ENCODE measurements around the gene SLC4A2. TPM values are rescaled to one million over a fixed set of nuclear protein-coding genes. Genes with fewer than 3 reads are reported as not detected.

SLC4A2 gene
- total and polyA plus RNA-seq, 3 experiments from 2014 or later, result 25.5 to 121 (median 119) TPM

- DNase-seq, result peak in 1 of 5 donors; percentile 45
- H3K27ac ChIP-seq (ENCODE audit: low read depth, low read length), result peak overlapping the region; percentile 79
- H3K9me3 Mint-ChIP-seq, result no peaks in the 10 kb centered on the region
- H3K4me3 Mint-ChIP-seq, result peak overlapping the region in 5 of 7 donors; percentile 24 to 99 (median 52)
- no peaks in the 10 kb centered on the region for H3K9me3 ChIP-seq (ENCODE audit: low read length)
- no peaks in the 10 kb centered on the region for H3K36me3 ChIP-seq (ENCODE audit: insufficient read depth, low read length)
- peak overlapping the region; percentile 88 to 100 (median 97) for H3K27ac Mint-ChIP-seq
- no peaks in the 10 kb centered on the region for H3K27me3 ChIP-seq (ENCODE audit: insufficient read depth, low read length, poor library complexity, severe bottlenecking)
- peaks cover 0 to 9% of the 10 kb centered on the region in 2 donors for H3K27me3 Mint-ChIP-seq
- ChIA-PET CTCF (interaction anchor here (1.0 to 5.5 kb wide), 6 partner anchors 15 to 111 kb away, joined by 3 to 31 read pairs (median 4); partner anchors contain the start of genes ABCB8 and NOS3), POLR2A (no interaction called here)
- peaks cover 0 to 2% (median 0%) of the 10 kb centered on the region in 3 donors for H3K36me3 Mint-ChIP-seq
- H3K4me1 ChIP-seq (ENCODE audit: insufficient read depth, low read length), result peaks cover 93% of the 10 kb centered on the region
- H3K4me1 Mint-ChIP-seq, result peaks cover 62 to 88% (median 65%) of the 10 kb centered on the region in 3 donors
- H3K4me3 ChIP-seq (ENCODE audit: low read length), result no peak overlapping the region
These were observed 46.5 kb upstream of the SLC4A2 start for GRCh38 chr7:151012911-151013347.

- peaks cover 0 to 2% (median 0%) of the 10 kb centered on the region in 3 donors for H3K36me3 Mint-ChIP-seq
- DNase-seq, result no peak
- peak overlapping the region; percentile 99 to 100 (median 100) for H3K27ac Mint-ChIP-seq
- H3K4me1 Mint-ChIP-seq, result peaks cover 62 to 88% (median 65%) of the 10 kb centered on the region in 3 donors
- peak overlapping the region in 6 of 7 donors; percentile 89 to 99 (median 94) for H3K4me3 Mint-ChIP-seq
- Histone ChIP-seq H3K27me3 (ENCODE audit: insufficient read depth, low read length, poor library complexity, severe bottlenecking) (no peaks in the 10 kb centered on the region), H3K9me3 (ENCODE audit: low read length) (no peaks in the 10 kb centered on the region), H3K4me3 (ENCODE audit: low read length) (no peak overlapping the region), H3K4me1 (ENCODE audit: insufficient read depth, low read length) (peaks cover 93% of the 10 kb centered on the region), H3K36me3 (ENCODE audit: insufficient read depth, low read length) (no peaks in the 10 kb centered on the region), H3K27ac (ENCODE audit: low read depth, low read length) (peak overlapping the region; percentile 79)
- ChIA-PET POLR2A (interaction anchor here (0.9 to 1.0 kb wide), 4 partner anchors 15 to 72 kb away, joined by 3 to 7 read pairs (median 4); partner anchors contain the start of genes ABCB8 and FASTK), CTCF (interaction anchor here (1.0 to 7.6 kb wide), 9 partner anchors 15 to 110 kb away, joined by 3 to 39 read pairs (median 4); partner anchors contain the start of gene ABCB8)
- H3K27me3 Mint-ChIP-seq, result peaks cover 2 to 9% of the 10 kb centered on the region in 2 donors
- H3K9me3 Mint-ChIP-seq, result peaks cover 0 to 1% (median 0%) of the 10 kb centered on the region in 5 donors
These were observed 46.0 kb upstream of the SLC4A2 start for GRCh38 chr7:151013356-151013732.

GRCh38 chr7:151013733-151014497 is 45.5 kb upstream of the SLC4A2 start:
- Histone ChIP-seq H3K27ac (ENCODE audit: low read depth, low read length) (peak overlapping the region; percentile 79), H3K27me3 (ENCODE audit: insufficient read depth, low read length, poor library complexity, severe bottlenecking) (no peaks in the 10 kb centered on the region), H3K36me3 (ENCODE audit: insufficient read depth, low read length) (no peaks in the 10 kb centered on the region), H3K4me1 (ENCODE audit: insufficient read depth, low read length) (peaks cover 90% of the 10 kb centered on the region), H3K9me3 (ENCODE audit: low read length) (no peaks in the 10 kb centered on the region), H3K4me3 (ENCODE audit: low read length) (peak overlapping the region; percentile 66)
- Mint-ChIP-seq H3K36me3 (peaks cover 0 to 2% (median 0%) of the 10 kb centered on the region in 3 donors), H3K4me3 (peak overlapping the region; percentile 88 to 99 (median 93)), H3K4me1 (peaks cover 61 to 88% (median 67%) of the 10 kb centered on the region in 3 donors), H3K9me3 (peaks cover 0 to 1% (median 0%) of the 10 kb centered on the region in 5 donors), H3K27me3 (peaks cover 4 to 9% of the 10 kb centered on the region in 2 donors), H3K27ac (peak overlapping the region; percentile 99 to 100 (median 100))
- peak; percentile 88 to 98 (median 95) for DNase-seq
- ChIA-PET POLR2A (interaction anchor here (0.9 to 1.0 kb wide), 4 partner anchors 14 to 72 kb away, joined by 3 to 7 read pairs (median 4); partner anchors contain the start of genes ABCB8 and FASTK), CTCF (interaction anchor here (0.9 to 7.6 kb wide), 11 partner anchors 14 to 110 kb away, joined by 3 to 39 read pairs (median 3); partner anchors contain the start of gene ABCB8)

GRCh38 chr7:151014950-151015349 is 44.4 kb upstream of the SLC4A2 start:
- H3K9me3 ChIP-seq (ENCODE audit: low read length), result no peaks in the 10 kb centered on the region
- no peak overlapping the region for H3K4me3 ChIP-seq (ENCODE audit: low read length)
- Mint-ChIP-seq H3K4me1 (peaks cover 64 to 89% (median 73%) of the 10 kb centered on the region in 3 donors), H3K36me3 (peaks cover 0 to 2% (median 0%) of the 10 kb centered on the region in 3 donors), H3K27me3 (peaks cover 9 to 10% of the 10 kb centered on the region in 2 donors), H3K9me3 (peaks cover 0 to 1% (median 0%) of the 10 kb centered on the region in 5 donors), H3K4me3 (peak overlapping the region; percentile 65 to 96 (median 89)), H3K27ac (peak overlapping the region; percentile 91 to 100 (median 100))
- ChIA-PET CTCF (interaction anchor here (1.1 to 7.6 kb wide), 8 partner anchors 9 to 116 kb away, joined by 3 to 39 read pairs (median 4); partner anchors contain the start of gene ABCB8), POLR2A (no interaction called here)
- no peak overlapping the region for H3K27ac ChIP-seq (ENCODE audit: low read depth, low read length)
- no peaks in the 10 kb centered on the region for H3K27me3 ChIP-seq (ENCODE audit: insufficient read depth, low read length, poor library complexity, severe bottlenecking)
- peaks cover 86% of the 10 kb centered on the region for H3K4me1 ChIP-seq (ENCODE audit: insufficient read depth, low read length)
- H3K36me3 ChIP-seq (ENCODE audit: insufficient read depth, low read length), result no peaks in the 10 kb centered on the region
- peak in 1 of 5 donors; percentile 48 for DNase-seq

GRCh38 chr7:151015967-151016366 is 43.4 kb upstream of the SLC4A2 start:
- H3K9me3 Mint-ChIP-seq, result peaks cover 0 to 1% (median 0%) of the 10 kb centered on the region in 5 donors
- H3K27ac Mint-ChIP-seq, result peak overlapping the region in 7 of 8 donors; percentile 72 to 100 (median 99)
- no peaks in the 10 kb centered on the region for H3K36me3 ChIP-seq (ENCODE audit: insufficient read depth, low read length)
- no peak for DNase-seq
- peaks cover 56 to 79% (median 64%) of the 10 kb centered on the region in 3 donors for H3K4me1 Mint-ChIP-seq
- no peaks in the 10 kb centered on the region for H3K27me3 ChIP-seq (ENCODE audit: insufficient read depth, low read length, poor library complexity, severe bottlenecking)
- no peaks in the 10 kb centered on the region for H3K9me3 ChIP-seq (ENCODE audit: low read length)
- H3K4me1 ChIP-seq (ENCODE audit: insufficient read depth, low read length), result peaks cover 76% of the 10 kb centered on the region
- H3K27ac ChIP-seq (ENCODE audit: low read depth, low read length), result no peak overlapping the region
- peaks cover 13 to 20% of the 10 kb centered on the region in 2 donors for H3K27me3 Mint-ChIP-seq
- ChIA-PET CTCF (interaction anchor here (1.0 to 7.6 kb wide), 8 partner anchors 13 to 661 kb away, joined by 3 to 40 read pairs (median 20); partner anchors contain the start of gene ABCB8), POLR2A (no interaction called here)
- peak overlapping the region in 1 of 7 donors; percentile 86 for H3K4me3 Mint-ChIP-seq
- H3K36me3 Mint-ChIP-seq, result peaks cover 0 to 2% (median 0%) of the 10 kb centered on the region in 3 donors
- no peak overlapping the region for H3K4me3 ChIP-seq (ENCODE audit: low read length)

GRCh38 chr7:151016505-151016904 is 42.9 kb upstream of the SLC4A2 start:
- H3K4me3 Mint-ChIP-seq, result peak overlapping the region in 2 of 7 donors; percentile 25 to 55

GRCh38 chr7:151016942-151017341 is 42.4 kb upstream of the SLC4A2 start:
- H3K9me3 Mint-ChIP-seq, result peaks cover 0 to 1% (median 0%) of the 10 kb centered on the region in 5 donors
- Histone ChIP-seq H3K4me1 (ENCODE audit: insufficient read depth, low read length) (peaks cover 69% of the 10 kb centered on the region), H3K36me3 (ENCODE audit: insufficient read depth, low read length) (no peaks in the 10 kb centered on the region), H3K27ac (ENCODE audit: low read depth, low read length) (no peak overlapping the region), H3K4me3 (ENCODE audit: low read length) (no peak overlapping the region), H3K9me3 (ENCODE audit: low read length) (no peaks in the 10 kb centered on the region), H3K27me3 (ENCODE audit: insufficient read depth, low read length, poor library complexity, severe bottlenecking) (no peaks in the 10 kb centered on the region)
- peaks cover 15 to 20% of the 10 kb centered on the region in 2 donors for H3K27me3 Mint-ChIP-seq
- ChIA-PET POLR2A (interaction anchor here (3.9 kb wide), 1 partner anchor 9 kb away, joined by 17 read pairs; no protein-coding TSS in a partner anchor), CTCF (interaction anchor here (1.0 to 7.6 kb wide), 10 partner anchors 8 to 662 kb away, joined by 3 to 44 read pairs (median 20); partner anchors contain the start of gene ABCB8)
- H3K27ac Mint-ChIP-seq, result peak overlapping the region in 7 of 8 donors; percentile 66 to 94 (median 90)
- peak overlapping the region in 5 of 7 donors; percentile 3 to 85 (median 83) for H3K4me3 Mint-ChIP-seq
- peaks cover 0 to 2% (median 0%) of the 10 kb centered on the region in 3 donors for H3K36me3 Mint-ChIP-seq
- peaks cover 49 to 72% (median 56%) of the 10 kb centered on the region in 3 donors for H3K4me1 Mint-ChIP-seq
- DNase-seq, result peak in 1 of 5 donors; percentile 49

More at GRCh38 chr7:151016505-151016904, 42.9 kb upstream of the SLC4A2 start:
- no peaks in the 10 kb centered on the region for H3K9me3 ChIP-seq (ENCODE audit: low read length)
- no peak overlapping the region for H3K27ac ChIP-seq (ENCODE audit: low read depth, low read length)
- H3K27ac Mint-ChIP-seq, result peak overlapping the region in 5 of 8 donors; percentile 72 to 100 (median 93)
- peaks cover 72% of the 10 kb centered on the region for H3K4me1 ChIP-seq (ENCODE audit: insufficient read depth, low read length)
- H3K36me3 Mint-ChIP-seq, result peaks cover 0 to 2% (median 0%) of the 10 kb centered on the region in 3 donors
- peaks cover 13 to 20% of the 10 kb centered on the region in 2 donors for H3K27me3 Mint-ChIP-seq
- no peaks in the 10 kb centered on the region for H3K27me3 ChIP-seq (ENCODE audit: insufficient read depth, low read length, poor library complexity, severe bottlenecking)
- no peak overlapping the region for H3K4me3 ChIP-seq (ENCODE audit: low read length)
- ChIA-PET CTCF (interaction anchor here (1.0 to 7.6 kb wide), 10 partner anchors 8 to 661 kb away, joined by 3 to 44 read pairs (median 20); partner anchors contain the start of gene ABCB8), POLR2A (interaction anchor here (3.9 kb wide), 1 partner anchor 8 kb away, joined by 17 read pairs; no protein-coding TSS in a partner anchor)
- peaks cover 0 to 1% (median 0%) of the 10 kb centered on the region in 5 donors for H3K9me3 Mint-ChIP-seq
- peaks cover 53 to 75% (median 60%) of the 10 kb centered on the region in 3 donors for H3K4me1 Mint-ChIP-seq
- no peaks in the 10 kb centered on the region for H3K36me3 ChIP-seq (ENCODE audit: insufficient read depth, low read length)
- no peak for DNase-seq

All from CD8-positive, alpha-beta memory T cell (primary cell).